ENCODE results near the gene SDK1. TPM values are rescaled to one million over a fixed set of nuclear protein-coding genes. Genes with fewer than 3 reads are reported as not detected.

SDK1 gene
- polyA plus RNA-seq, 4 donors: 0.27 to 5.0 (median 2.1) TPM; not detected in 1

GRCh38 chr7:3455806-3456595, 154.9 kb downstream of the SDK1 start:
- H3K27ac ChIP-seq (ENCODE audit: low read depth in 1 of 3, low read length in 2 of 3): no peak overlapping the region
- no peaks in the 10 kb centered on the region for H3K27me3 ChIP-seq (ENCODE audit: control insufficient read depth in 3 of 3, insufficient read depth in 3 of 3, low read length in 3 of 3)
- H3K4me3 ChIP-seq (ENCODE audit: low read depth in 1 of 3, low read length in 3 of 3): no peak overlapping the region
- DNase-seq: no peak
- WGBS, 3 donors: 91 to 94% (median 94%) methylated on average over 1 of the region's 1 CpG
- no peak for FAIRE-seq
- peaks cover 0 to 6% of the 10 kb centered on the region in 2 donors for H3K9me3 ChIP-seq (ENCODE audit: control insufficient read depth in 2 of 2, insufficient read depth in 1 of 2, low read depth in 1 of 2, low read length in 1 of 2)
- H3K36me3 ChIP-seq (ENCODE audit: control insufficient read depth in 3 of 3, insufficient read depth in 2 of 3, low read depth in 1 of 3, low read length in 3 of 3): no peaks in the 10 kb centered on the region
- H3K4me1 ChIP-seq (ENCODE audit: control insufficient read depth in 3 of 3, insufficient read depth in 2 of 3, low read depth in 1 of 3, low read length in 2 of 3): no peaks in the 10 kb centered on the region

- no peaks in the 10 kb centered on the region for H3K27me3 ChIP-seq (ENCODE audit: control insufficient read depth in 3 of 3, insufficient read depth in 3 of 3, low read length in 3 of 3)
- WGBS, 3 donors: 80 to 94% (median 88%) methylated on average over 2 of the region's 2 CpGs
- H3K4me3 ChIP-seq (ENCODE audit: low read depth in 1 of 3, low read length in 3 of 3): no peak overlapping the region
- FAIRE-seq: no peak
- DNase-seq: no peak
- H3K27ac ChIP-seq (ENCODE audit: low read depth in 1 of 3, low read length in 2 of 3): no peak overlapping the region
- no peaks in the 10 kb centered on the region for H3K4me1 ChIP-seq (ENCODE audit: control insufficient read depth in 3 of 3, insufficient read depth in 2 of 3, low read depth in 1 of 3, low read length in 2 of 3)
- no peaks in the 10 kb centered on the region for H3K36me3 ChIP-seq (ENCODE audit: control insufficient read depth in 3 of 3, insufficient read depth in 2 of 3, low read depth in 1 of 3, low read length in 3 of 3)
- H3K9me3 ChIP-seq (ENCODE audit: control insufficient read depth in 2 of 2, insufficient read depth in 1 of 2, low read depth in 1 of 2, low read length in 1 of 2): peaks cover 0 to 6% of the 10 kb centered on the region in 2 donors
Observed at GRCh38 chr7:3459111-3459510, 158.1 kb downstream of the SDK1 start.

- DNase-seq (peak in 1 of 2 donors; percentile 29), FAIRE-seq (no peak)
- Histone ChIP-seq H3K9me3 (ENCODE audit: control insufficient read depth in 2 of 2, insufficient read depth in 1 of 2, low read depth in 1 of 2, low read length in 1 of 2) (peaks cover 0 to 2% of the 10 kb centered on the region in 2 donors), H3K36me3 (ENCODE audit: control insufficient read depth in 3 of 3, insufficient read depth in 2 of 3, low read depth in 1 of 3, low read length in 3 of 3) (no peaks in the 10 kb centered on the region), H3K4me1 (ENCODE audit: control insufficient read depth in 3 of 3, insufficient read depth in 2 of 3, low read depth in 1 of 3, low read length in 2 of 3) (no peaks in the 10 kb centered on the region), H3K27me3 (ENCODE audit: control insufficient read depth in 3 of 3, insufficient read depth in 3 of 3, low read length in 3 of 3) (no peaks in the 10 kb centered on the region), H3K4me3 (ENCODE audit: low read depth in 1 of 3, low read length in 3 of 3) (no peak overlapping the region), H3K27ac (ENCODE audit: low read depth in 1 of 3, low read length in 2 of 3) (no peak overlapping the region)
- 75 to 88% (median 78%) methylated on average over 8 of the region's 8 CpGs for WGBS, 3 donors
Observed at GRCh38 chr7:3461923-3462322, 160.9 kb downstream of the SDK1 start.

- H3K36me3 ChIP-seq (ENCODE audit: control insufficient read depth in 3 of 3, insufficient read depth in 2 of 3, low read depth in 1 of 3, low read length in 3 of 3): no peaks in the 10 kb centered on the region
- no peak for DNase-seq
- FAIRE-seq: no peak
Observed at GRCh38 chr7:3463696-3464095, 162.6 kb downstream of the SDK1 start.

GRCh38 chr7:3464900-3465622, 164.0 kb downstream of the SDK1 start:
- Histone ChIP-seq H3K36me3 (ENCODE audit: control insufficient read depth in 3 of 3, insufficient read depth in 2 of 3, low read depth in 1 of 3, low read length in 3 of 3) (no peaks in the 10 kb centered on the region), H3K9me3 (ENCODE audit: control insufficient read depth in 2 of 2, insufficient read depth in 1 of 2, low read depth in 1 of 2, low read length in 1 of 2) (no peaks in the 10 kb centered on the region), H3K27ac (ENCODE audit: low read depth in 1 of 3, low read length in 2 of 3) (no peak overlapping the region), H3K4me1 (ENCODE audit: control insufficient read depth in 3 of 3, insufficient read depth in 2 of 3, low read depth in 1 of 3, low read length in 2 of 3) (no peaks in the 10 kb centered on the region), H3K27me3 (ENCODE audit: control insufficient read depth in 3 of 3, insufficient read depth in 3 of 3, low read length in 3 of 3) (no peaks in the 10 kb centered on the region), H3K4me3 (ENCODE audit: low read depth in 1 of 3, low read length in 3 of 3) (no peak overlapping the region)
- no peak for DNase-seq
- FAIRE-seq: no peak
- WGBS, 3 donors: 77 to 84% (median 82%) methylated on average over 9 of the region's 9 CpGs

More at GRCh38 chr7:3463696-3464095, 162.6 kb downstream of the SDK1 start:
- H3K9me3 ChIP-seq (ENCODE audit: control insufficient read depth in 2 of 2, insufficient read depth in 1 of 2, low read depth in 1 of 2, low read length in 1 of 2): no peaks in the 10 kb centered on the region
- H3K4me3 ChIP-seq (ENCODE audit: low read depth in 1 of 3, low read length in 3 of 3): no peak overlapping the region
- WGBS, 3 donors: 52 to 67% (median 67%) methylated on average over 1 of the region's 1 CpG
- H3K27me3 ChIP-seq (ENCODE audit: control insufficient read depth in 3 of 3, insufficient read depth in 3 of 3, low read length in 3 of 3): no peaks in the 10 kb centered on the region
- no peak overlapping the region for H3K27ac ChIP-seq (ENCODE audit: low read depth in 1 of 3, low read length in 2 of 3)
- H3K4me1 ChIP-seq (ENCODE audit: control insufficient read depth in 3 of 3, insufficient read depth in 2 of 3, low read depth in 1 of 3, low read length in 2 of 3): no peaks in the 10 kb centered on the region

- FAIRE-seq (no peak), DNase-seq (no peak)
- no peak overlapping the region for H3K27ac ChIP-seq (ENCODE audit: low read depth in 1 of 3, low read length in 2 of 3)
- H3K4me3 ChIP-seq (ENCODE audit: low read depth in 1 of 3, low read length in 3 of 3): no peak overlapping the region
- WGBS, 3 donors: 56 to 71% (median 69%) methylated on average over 4 of the region's 4 CpGs
- no peaks in the 10 kb centered on the region for H3K9me3 ChIP-seq (ENCODE audit: control insufficient read depth in 2 of 2, insufficient read depth in 1 of 2, low read depth in 1 of 2, low read length in 1 of 2)
- H3K36me3 ChIP-seq (ENCODE audit: control insufficient read depth in 3 of 3, insufficient read depth in 2 of 3, low read depth in 1 of 3, low read length in 3 of 3): no peaks in the 10 kb centered on the region
- no peaks in the 10 kb centered on the region for H3K4me1 ChIP-seq (ENCODE audit: control insufficient read depth in 3 of 3, insufficient read depth in 2 of 3, low read depth in 1 of 3, low read length in 2 of 3)
- no peaks in the 10 kb centered on the region for H3K27me3 ChIP-seq (ENCODE audit: control insufficient read depth in 3 of 3, insufficient read depth in 3 of 3, low read length in 3 of 3)
Observed at GRCh38 chr7:3466261-3466660, 165.2 kb downstream of the SDK1 start.

- WGBS, 3 donors: 51 to 77% (median 61%) methylated on average over 3 of the region's 3 CpGs
- no peak for DNase-seq
- no peaks in the 10 kb centered on the region for H3K9me3 ChIP-seq (ENCODE audit: control insufficient read depth in 2 of 2, insufficient read depth in 1 of 2, low read depth in 1 of 2, low read length in 1 of 2)
- no peaks in the 10 kb centered on the region for H3K36me3 ChIP-seq (ENCODE audit: control insufficient read depth in 3 of 3, insufficient read depth in 2 of 3, low read depth in 1 of 3, low read length in 3 of 3)
- FAIRE-seq: no peak
- H3K27me3 ChIP-seq (ENCODE audit: control insufficient read depth in 3 of 3, insufficient read depth in 3 of 3, low read length in 3 of 3): no peaks in the 10 kb centered on the region
- no peak overlapping the region for H3K27ac ChIP-seq (ENCODE audit: low read depth in 1 of 3, low read length in 2 of 3)
- no peaks in the 10 kb centered on the region for H3K4me1 ChIP-seq (ENCODE audit: control insufficient read depth in 3 of 3, insufficient read depth in 2 of 3, low read depth in 1 of 3, low read length in 2 of 3)
- H3K4me3 ChIP-seq (ENCODE audit: low read depth in 1 of 3, low read length in 3 of 3): no peak overlapping the region
Observed at GRCh38 chr7:3469641-3470040, 168.6 kb downstream of the SDK1 start.

GRCh38 chr7:3480197-3480596, 179.1 kb downstream of the SDK1 start:
- H3K4me1 ChIP-seq (ENCODE audit: control insufficient read depth in 3 of 3, insufficient read depth in 2 of 3, low read depth in 1 of 3, low read length in 2 of 3): no peaks in the 10 kb centered on the region
- H3K36me3 ChIP-seq (ENCODE audit: control insufficient read depth in 3 of 3, insufficient read depth in 2 of 3, low read depth in 1 of 3, low read length in 3 of 3): no peaks in the 10 kb centered on the region
- WGBS, 3 donors: 95 to 97% (median 95%) methylated on average over 15 of the region's 15 CpGs
- no peak overlapping the region for H3K27ac ChIP-seq (ENCODE audit: low read depth in 1 of 3, low read length in 2 of 3)
- H3K4me3 ChIP-seq (ENCODE audit: low read depth in 1 of 3, low read length in 3 of 3): no peak overlapping the region
- no peak for DNase-seq
- no peaks in the 10 kb centered on the region for H3K27me3 ChIP-seq (ENCODE audit: control insufficient read depth in 3 of 3, insufficient read depth in 3 of 3, low read length in 3 of 3)
- FAIRE-seq: no peak
- H3K9me3 ChIP-seq (ENCODE audit: control insufficient read depth in 2 of 2, insufficient read depth in 1 of 2, low read depth in 1 of 2, low read length in 1 of 2): no peaks in the 10 kb centered on the region

Data from small intestine (tissue), 7 donors.